NCI-H146 treated with DMSO at 0.1 percent for 48 hours (cell line): ENCODE measurements around the gene TSPAN14.

ENCODE experiments used
- DNase-seq: peaks from one replicate; lab custom pipeline; 2025; ENCODE audit not compliant: unreplicated experiment; lab: John Stamatoyannopoulos, UW

Gene TSPAN14

DNA sequence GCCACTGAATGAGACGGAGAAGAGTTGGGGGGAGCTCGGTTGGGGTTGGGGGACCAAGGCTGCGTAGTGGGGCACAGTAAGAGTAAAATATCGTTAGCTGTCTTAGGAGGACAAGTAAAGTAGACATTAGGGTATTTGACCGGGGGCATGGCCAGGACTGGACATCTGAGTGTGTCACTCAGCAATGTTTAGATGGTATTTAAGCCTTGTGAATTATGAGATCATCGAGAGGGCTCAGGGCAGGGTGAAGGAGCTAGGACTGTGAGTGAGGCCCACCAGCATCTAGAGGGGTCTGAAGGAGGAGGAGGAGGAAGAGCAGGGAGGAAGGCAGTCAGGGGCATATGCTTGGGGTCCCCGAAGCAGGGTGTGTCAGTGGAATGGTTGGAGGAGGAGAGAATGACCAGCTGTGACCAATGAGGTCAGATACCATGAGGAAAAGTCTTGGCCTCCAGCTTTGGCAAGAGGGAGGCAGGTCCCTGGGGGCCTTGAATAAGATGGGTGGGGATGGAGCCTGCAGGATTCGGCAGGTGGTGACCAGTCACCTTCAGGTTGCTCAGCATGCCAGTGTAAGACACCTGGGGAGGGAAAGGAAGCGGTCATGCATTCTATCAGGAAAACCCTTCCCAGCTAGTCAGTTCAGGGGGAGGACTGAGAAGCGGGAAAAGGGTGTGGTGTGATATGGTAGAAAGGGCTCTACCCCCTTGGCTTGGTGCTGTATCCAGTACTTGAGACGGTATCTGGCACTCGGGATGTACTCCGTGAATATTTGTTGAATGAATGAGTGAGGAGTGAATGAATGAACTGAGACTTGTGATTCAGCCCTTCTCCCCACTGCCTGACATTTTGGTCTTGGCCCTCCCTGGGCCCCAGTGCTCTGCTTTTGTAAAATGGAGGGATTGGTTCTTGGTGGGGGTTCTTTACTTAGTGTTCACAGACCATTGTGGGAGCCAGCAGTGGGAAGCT is 48.8 kb downstream of the TSPAN14 start:
- DNase-seq: no peak

DNA sequence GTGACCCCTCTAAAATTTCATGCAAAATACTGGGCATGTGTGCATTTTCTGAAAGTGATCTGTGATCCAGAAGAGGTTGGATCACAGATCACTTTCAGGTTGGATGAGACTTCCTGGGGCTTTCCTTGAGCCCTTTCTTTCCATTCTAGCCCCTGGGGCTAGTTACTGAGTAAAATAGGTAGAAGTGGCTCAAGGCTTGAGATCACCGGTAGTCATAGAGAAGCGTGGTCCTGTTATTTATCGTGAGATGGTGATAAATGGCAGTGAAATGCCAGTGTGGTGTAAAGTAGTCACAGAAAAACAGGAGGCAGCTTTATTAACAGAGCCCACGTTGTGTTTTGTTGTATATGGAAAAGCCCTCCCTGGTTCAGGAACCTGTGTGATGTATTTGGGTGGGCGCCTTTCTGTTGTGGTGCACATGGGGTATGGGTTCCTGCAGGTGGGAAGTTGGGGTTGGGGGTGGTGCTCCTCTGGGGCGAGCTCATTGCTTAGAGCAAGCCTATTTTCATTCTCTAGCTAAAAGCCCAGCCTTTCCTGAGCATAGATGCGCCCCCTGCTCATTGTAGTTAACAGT is 49.6 kb downstream of the TSPAN14 start:
- DNase-seq: no peak

GRCh38 chr10:80504158-80504811 is 50.2 kb downstream of the TSPAN14 start:
- no peak for DNase-seq

- DNase-seq: no peak
These were observed 50.9 kb downstream of the TSPAN14 start for GRCh38 chr10:80504897-80505465.

DNA sequence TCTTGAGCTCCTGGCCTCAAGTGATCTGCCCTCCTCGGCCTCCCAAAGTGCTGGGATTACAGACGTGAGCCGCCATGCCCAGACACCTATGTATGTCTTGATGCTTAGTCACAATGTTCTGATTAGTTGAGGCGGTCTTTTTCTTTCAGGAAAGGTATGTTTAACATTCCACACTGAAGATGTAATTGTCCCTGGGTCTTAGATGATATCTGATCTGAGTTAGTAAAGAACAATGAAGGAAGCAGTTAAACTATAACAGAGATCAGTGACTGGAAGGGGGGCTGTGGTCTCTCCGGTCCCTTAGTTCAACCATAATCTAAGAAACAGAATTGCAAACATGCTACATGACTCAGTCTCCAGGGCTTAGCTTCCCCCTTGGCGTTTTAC is 52.1 kb downstream of the TSPAN14 start:
- no peak for DNase-seq

GRCh38 chr10:80506836-80507487 is 52.9 kb downstream of the TSPAN14 start:
- no peak for DNase-seq

DNA sequence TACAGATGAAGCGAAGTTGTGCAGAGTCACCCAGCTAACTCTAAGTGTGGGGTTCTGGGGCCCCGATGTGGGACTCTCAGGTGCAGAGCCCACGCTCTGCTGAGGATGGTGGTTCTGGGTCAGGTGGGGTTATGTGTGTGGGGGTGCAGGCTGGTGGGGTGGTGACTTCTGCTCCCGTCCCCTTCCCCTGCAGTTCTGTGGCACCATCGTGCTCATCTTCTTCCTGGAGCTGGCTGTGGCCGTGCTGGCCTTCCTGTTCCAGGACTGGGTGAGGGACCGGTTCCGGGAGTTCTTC is 54.9 kb downstream of the TSPAN14 start:
- DNase-seq: no peak

GRCh38 chr10:80509403-80510161 is 55.5 kb downstream of the TSPAN14 start:
- no peak for DNase-seq

DNA sequence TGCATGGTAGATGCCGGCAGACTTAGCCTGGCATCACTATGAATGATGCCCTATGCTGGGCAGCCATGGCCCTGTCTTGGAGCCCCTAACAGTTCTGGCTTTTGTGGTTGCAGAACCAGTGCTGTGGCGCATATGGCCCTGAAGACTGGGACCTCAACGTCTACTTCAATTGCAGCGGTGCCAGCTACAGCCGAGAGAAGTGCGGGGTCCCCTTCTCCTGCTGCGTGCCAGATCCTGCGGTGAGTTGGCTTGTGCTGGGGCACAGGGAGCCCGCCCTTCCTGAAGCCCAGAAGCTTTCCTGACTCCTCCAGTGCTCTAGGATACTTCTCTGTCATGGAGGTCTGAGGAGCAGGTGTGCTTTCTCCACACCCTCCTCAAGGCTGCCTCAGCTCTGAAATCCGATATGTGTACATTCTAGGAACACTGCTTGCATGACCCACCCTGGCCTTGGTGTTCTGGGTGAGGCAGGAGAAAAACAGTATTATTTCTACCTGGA is 58.0 kb downstream of the TSPAN14 start:
- no peak for DNase-seq

- DNase-seq: no peak
These were observed 59.0 kb downstream of the TSPAN14 start for GRCh38 chr10:80513106-80513505.

- DNase-seq: no peak
These were observed 61.4 kb downstream of the TSPAN14 start for GRCh38 chr10:80515511-80515910.

DNA sequence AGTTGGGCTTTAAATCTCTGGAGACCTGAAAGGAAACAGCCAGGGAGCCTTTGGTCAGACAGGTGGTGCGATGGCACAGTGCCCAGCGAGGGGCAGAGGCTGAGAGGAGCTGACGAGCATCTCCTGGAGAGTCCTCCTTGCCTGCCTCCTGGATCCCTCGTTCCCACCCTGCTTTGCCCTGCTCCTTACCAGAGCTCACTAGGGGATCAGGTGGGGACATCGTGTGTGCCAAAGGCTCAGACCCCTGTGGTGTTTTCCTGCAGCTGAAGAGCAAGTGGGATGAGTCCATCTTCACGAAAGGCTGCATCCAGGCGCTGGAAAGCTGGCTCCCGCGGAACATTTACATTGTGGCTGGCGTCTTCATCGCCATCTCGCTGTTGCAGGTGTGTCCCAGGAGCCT is 61.8 kb downstream of the TSPAN14 start:
- no peak for DNase-seq

DNA sequence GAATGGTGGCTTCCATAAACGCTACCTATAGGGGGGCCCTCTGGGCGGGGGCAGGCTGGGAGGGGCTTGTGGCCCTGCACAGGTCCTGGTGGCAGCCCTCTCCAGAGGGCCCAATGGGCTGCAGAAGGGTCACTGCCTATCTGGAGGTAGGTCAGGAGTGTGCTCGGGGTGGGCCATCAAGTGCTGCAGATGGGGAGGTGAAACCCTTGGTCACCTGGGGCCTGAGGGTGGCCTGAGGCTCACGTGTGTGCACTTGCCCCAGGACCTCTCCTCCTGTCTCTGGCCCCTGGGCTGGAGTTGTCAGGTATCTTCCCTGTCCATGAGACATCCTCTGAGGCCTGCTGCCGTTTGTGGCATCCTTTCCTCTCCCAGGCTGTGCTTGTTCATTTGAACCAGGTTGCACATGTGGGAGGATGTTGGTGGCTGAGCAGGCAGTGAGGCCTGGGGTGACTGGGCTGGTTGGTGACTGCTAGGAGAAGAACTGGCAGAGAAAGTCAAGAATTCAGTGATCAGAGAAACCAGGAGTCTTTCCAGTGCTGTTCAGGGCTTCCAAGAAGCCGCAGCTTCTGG is 62.5 kb downstream of the TSPAN14 start:
- no peak for DNase-seq

GRCh38 chr10:80517416-80518142 is 63.5 kb downstream of the TSPAN14 start:
- DNase-seq: no peak

DNA sequence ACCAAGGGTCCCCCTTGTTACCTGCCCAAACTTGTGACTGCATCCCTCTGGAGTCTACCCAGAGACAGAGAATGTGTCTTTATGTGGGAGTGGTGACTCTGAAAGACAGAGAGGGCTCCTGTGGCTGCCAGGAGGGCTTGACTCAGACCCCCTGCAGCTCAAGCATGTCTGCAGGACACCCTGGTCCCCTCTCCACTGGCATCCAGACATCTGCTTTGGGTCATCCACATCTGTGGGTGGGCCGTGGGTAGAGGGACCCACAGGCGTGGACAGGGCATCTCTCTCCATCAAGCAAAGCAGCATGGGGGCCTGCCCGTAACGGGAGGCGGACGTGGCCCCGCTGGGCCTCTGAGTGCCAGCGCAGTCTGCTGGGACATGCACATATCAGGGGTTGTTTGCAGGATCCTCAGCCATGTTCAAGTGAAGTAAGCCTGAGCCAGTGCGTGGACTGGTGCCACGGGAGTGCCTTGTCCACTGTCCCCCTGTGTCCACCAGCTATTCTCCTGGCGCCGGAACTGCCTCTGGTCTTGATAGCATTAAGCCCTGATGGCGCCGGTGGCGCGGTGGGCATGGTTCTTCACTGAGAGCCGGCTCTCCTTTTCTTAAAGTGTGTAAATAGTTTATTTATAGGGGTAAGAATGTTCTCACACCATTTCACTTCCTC is 64.2 kb downstream of the TSPAN14 start:
- DNase-seq: no peak

- no peak for DNase-seq
These were observed 64.8 kb downstream of the TSPAN14 start for GRCh38 chr10:80518807-80519360.

DNA sequence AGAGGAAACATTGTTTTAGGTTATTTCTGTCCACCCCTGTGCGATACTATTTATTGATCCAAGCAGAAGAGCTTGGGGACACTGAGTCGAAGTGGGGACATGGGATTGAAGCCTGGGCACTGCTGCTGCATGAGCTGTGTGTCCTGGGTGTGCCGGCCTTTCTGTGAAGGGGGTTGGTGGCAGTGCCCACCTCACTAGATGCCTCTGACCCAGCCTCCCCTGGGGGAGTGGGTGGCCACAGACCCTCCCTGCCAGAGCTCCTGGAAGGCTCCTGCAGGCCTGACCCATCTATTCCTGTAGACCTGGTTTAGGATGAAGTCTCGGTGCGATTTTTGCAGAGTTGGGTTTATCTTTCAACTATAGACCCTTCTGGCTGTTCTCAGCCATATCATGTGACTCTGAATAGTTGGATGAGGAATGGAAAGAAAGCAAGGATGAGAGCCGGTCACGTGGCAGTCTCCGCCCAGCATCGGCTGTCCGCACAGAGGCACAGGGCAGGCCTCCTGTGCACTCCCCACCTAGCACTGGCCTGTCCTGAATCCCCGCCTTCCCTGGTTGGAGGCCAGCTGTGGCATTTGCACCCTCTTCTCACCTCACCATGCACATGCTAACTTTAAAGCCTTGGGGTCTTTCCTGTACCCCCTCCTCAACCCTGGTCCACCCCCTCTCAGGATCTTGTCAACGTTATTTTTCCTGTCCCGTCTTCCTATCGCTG is 66.0 kb downstream of the TSPAN14 start:
- no peak for DNase-seq
